Loucy (cell line): ENCODE data around the gene PRM2.

Experiments used
- H2AFZ ChIP-seq: fragments of 200-600 bp; sonication (generic); 2 replicates; pipeline ENCODE4 v1.6.0; 2016; ENCODE audit warnings: antibody characterized with exemption, mild to moderate bottlenecking, low read length, moderate library complexity
- H3F3A ChIP-seq: fragments of 200-600 bp; 2 replicates; pipeline ENCODE4 v1.6.0; 2016; ENCODE audit warnings: antibody characterized with exemption, low read depth, mild to moderate bottlenecking
- H3K27me3 ChIP-seq: fragments of 200-600 bp; sonication (generic); 2 replicates; pipeline ENCODE4 v1.6.1; 2014; ENCODE audit warnings: low read length, mild to moderate bottlenecking; ENCODE audit not compliant: insufficient read depth, poor library complexity, severe bottlenecking
- H3K36me3 ChIP-seq: fragments of 200-600 bp; sonication (generic); 2 replicates; pipeline ENCODE4 v1.6.1; 2016; ENCODE audit warnings: low read length; ENCODE audit not compliant: insufficient read depth
- H3K4me1 ChIP-seq: fragments of 200-600 bp; sonication (generic); 2 replicates; pipeline ENCODE4 v1.5.1; 2014; ENCODE audit warnings: low read length, mild to moderate bottlenecking; ENCODE audit not compliant: insufficient read depth, poor library complexity, severe bottlenecking
- H3K4me2 ChIP-seq: fragments of 200-600 bp; sonication (generic); 2 replicates; pipeline ENCODE4 v1.6.0; 2014; ENCODE audit warnings: antibody characterized with exemption, low read length, low read depth, mild to moderate bottlenecking; ENCODE audit not compliant: poor library complexity, severe bottlenecking
- H3K4me3 ChIP-seq: fragments of 200-600 bp; sonication (generic); 2 replicates; pipeline ENCODE4 v1.5.1; 2014; ENCODE audit warnings: low read length, mild to moderate bottlenecking, mixed read lengths; ENCODE audit not compliant: poor library complexity, severe bottlenecking
- H3K79me2 ChIP-seq: fragments of 200-600 bp; sonication (generic); 2 replicates; pipeline ENCODE4 v1.6.1; 2014; ENCODE audit warnings: low read length; ENCODE audit not compliant: insufficient read depth
- H3K9ac ChIP-seq: fragments of 200-600 bp; sonication (generic); 2 replicates; pipeline ENCODE4 v1.6.0; 2014; ENCODE audit warnings: mild to moderate bottlenecking, low read depth, low read length, moderate library complexity; ENCODE audit not compliant: poor library complexity, severe bottlenecking
- H3K9me2 ChIP-seq: fragments of 200-600 bp; sonication (generic); replicated peaks from 2 replicates; pipeline ENCODE4 v1.6.1; 2016; ENCODE audit warnings: low read depth, low read length, mixed read lengths
- H3K9me3 ChIP-seq: fragments of 200-600 bp; sonication (generic); 2 replicates; pipeline ENCODE4 v1.6.1; 2014; ENCODE audit warnings: mild to moderate bottlenecking, antibody characterized with exemption, low read length, low read depth; ENCODE audit not compliant: insufficient read depth
- H4K20me1 ChIP-seq: fragments of 200-600 bp; sonication (generic); 2 replicates; pipeline ENCODE4 v1.6.0; 2014; ENCODE audit warnings: antibody characterized with exemption, low read length, mild to moderate bottlenecking; ENCODE audit not compliant: insufficient read depth, poor library complexity, severe bottlenecking
- CTCF ChIP-seq: fragments of 200-600 bp; sonication (generic); conservative IDR thresholded peaks from 2 replicates; pipeline ENCODE4 v1.5.1; 2014; ENCODE audit warnings: mild to moderate bottlenecking, antibody characterized with exemption, low read length
- EZH2phosphoT487 ChIP-seq: fragments of 200-600 bp; IDR thresholded peaks from 2 replicates; pipeline ENCODE4 v1.6.1; 2018; ENCODE audit warnings: antibody characterized with exemption, mild to moderate bottlenecking, moderate library complexity, borderline replicate concordance

Gene PRM2

GRCh38 chr16:11264155-11264832 is 12.0 kb downstream of the PRM2 start:
- no peaks in the 10 kb centered on the region for H3K27me3 ChIP-seq
- no peaks in the 10 kb centered on the region for H4K20me1 ChIP-seq
- H2AFZ ChIP-seq: no peak overlapping the region
- H3K4me2 ChIP-seq: no peak overlapping the region
- H3K9ac ChIP-seq: no peak overlapping the region
- H3K79me2 ChIP-seq: no peaks in the 10 kb centered on the region
- no peaks in the 10 kb centered on the region for H3K36me3 ChIP-seq
- H3K4me1 ChIP-seq: no peaks in the 10 kb centered on the region
- no peak overlapping the region for H3K4me3 ChIP-seq
- H3K9me3 ChIP-seq: no peaks in the 10 kb centered on the region
- no peak for TF ChIP-seq CTCF
- no peak for TF ChIP-seq EZH2phosphoT487
- H3K9me2 ChIP-seq: no peaks in the 10 kb centered on the region
- no peaks in the 10 kb centered on the region for H3F3A ChIP-seq

- H3K9me2 ChIP-seq: no peaks in the 10 kb centered on the region
- H3K9me3 ChIP-seq: no peaks in the 10 kb centered on the region
- H3K4me2 ChIP-seq: peak overlapping the region; percentile 27
- no peaks in the 10 kb centered on the region for H3K27me3 ChIP-seq
- TF ChIP-seq EZH2phosphoT487 (no peak), CTCF (no peak)
- no peak overlapping the region for H3K9ac ChIP-seq
- no peaks in the 10 kb centered on the region for H3F3A ChIP-seq
- no peak overlapping the region for H2AFZ ChIP-seq
- no peaks in the 10 kb centered on the region for H3K79me2 ChIP-seq
- no peaks in the 10 kb centered on the region for H3K36me3 ChIP-seq
- H3K4me3 ChIP-seq: no peak overlapping the region
- H4K20me1 ChIP-seq: no peaks in the 10 kb centered on the region
- no peaks in the 10 kb centered on the region for H3K4me1 ChIP-seq
These were observed 12.5 kb downstream of the PRM2 start for GRCh38 chr16:11263737-11264136.

- H4K20me1 ChIP-seq: no peaks in the 10 kb centered on the region
- no peaks in the 10 kb centered on the region for H3K27me3 ChIP-seq
- H3K4me1 ChIP-seq: no peaks in the 10 kb centered on the region
- no peaks in the 10 kb centered on the region for H3K9me2 ChIP-seq
- no peak overlapping the region for H3K4me2 ChIP-seq
- H2AFZ ChIP-seq: no peak overlapping the region
- no peaks in the 10 kb centered on the region for H3K79me2 ChIP-seq
- no peaks in the 10 kb centered on the region for H3F3A ChIP-seq
- TF ChIP-seq CTCF (no peak), EZH2phosphoT487 (no peak)
- no peak overlapping the region for H3K4me3 ChIP-seq
- no peaks in the 10 kb centered on the region for H3K36me3 ChIP-seq
- no peaks in the 10 kb centered on the region for H3K9me3 ChIP-seq
- H3K9ac ChIP-seq: no peak overlapping the region
These were observed 13.4 kb downstream of the PRM2 start for GRCh38 chr16:11262915-11263314.
